ENCODE results near the gene NR2C2. TPM values are rescaled to one million over a fixed set of nuclear protein-coding genes. Genes with fewer than 3 reads are reported as not detected.

The NR2C2 gene
- total and polyA plus RNA-seq, 10 of the 15 experiments (the other 5 are each of a cell fraction or from before 2014, with no cell fraction given) = 2.7 to 30.3 (median 18.3) TPM

GRCh38 chr3:15079091-15079490 lies 131.7 kb downstream of the NR2C2 start:
- no peak overlapping the region for H3K9ac ChIP-seq (ENCODE audit: control insufficient read depth, insufficient read depth, low read length)
- ATAC-seq (no peak), DNase-seq (ENCODE audit: low read depth, low spot score) (no peak), FAIRE-seq (no peak)
- SMC1A ChIA-PET (ENCODE audit: uncharacterized antibody, unreplicated experiment) = no interaction called here
- no peaks in the 10 kb centered on the region for H3K79me2 ChIP-seq (ENCODE audit: control insufficient read depth, insufficient read depth, low read length)
- no peak overlapping the region for H2AFZ ChIP-seq (ENCODE audit: control insufficient read depth, low read depth, low read length)
- H3K4me3 ChIP-seq = no peak overlapping the region
- CTCF ChIA-PET = no interaction called here
- no peaks in the 10 kb centered on the region for H4K20me1 ChIP-seq (ENCODE audit: control insufficient read depth, insufficient read depth)
- intact Hi-C loops (cut with micrococcal nuclease; ENCODE audit: unreplicated experiment) (no loop called here), in situ Hi-C loops (cut with MboI) (no loop called here)
- WGBS (ENCODE audit: insufficient coverage, insufficient replicate concordance, low lambda C conversion rate, missing lambda C conversion rate) = 74% methylated on average over 3 of the region's 3 CpGs
- RAD21 ChIA-PET (ENCODE audit: unreplicated experiment) = no interaction called here
- BruUV-seq (replicated peaks) = no TSS peak
- H3K9me3 ChIP-seq (replicated peaks; ENCODE audit: control insufficient read depth, insufficient read depth, low read length) = no peaks in the 10 kb centered on the region
- H3K4me1 ChIP-seq (ENCODE audit: control insufficient read depth, insufficient read depth, low read length) = no peaks in the 10 kb centered on the region
- POLR2A ChIA-PET = no interaction called here
- no peak overlapping the region for H3K4me2 ChIP-seq (ENCODE audit: control insufficient read depth, insufficient read depth)
- no peaks in the 10 kb centered on the region for H3K27me3 ChIP-seq (replicated peaks in 1 of 2; ENCODE audit: control insufficient read depth in 2 of 2, insufficient read depth in 2 of 2, low read length in 1 of 2)
- H3K36me3 ChIP-seq (ENCODE audit: control insufficient read depth in 2 of 2, insufficient read depth in 2 of 2, low read length in 1 of 2) = peaks cover 16 to 17% of the 10 kb centered on the region in 2 experiments
- TF ChIP-seq ZBTB40 (IDR thresholded peaks at IDR 0.05; ENCODE audit: borderline replicate concordance) (peak; percentile 86), E4F1 (IDR thresholded peaks at IDR 0.05; ENCODE audit: borderline replicate concordance, partially characterized antibody) (no peak)
- H3K27ac ChIP-seq (ENCODE audit: control insufficient read depth, insufficient read depth) = no peak overlapping the region
